HepG2 (cell line): ENCODE measurements around the gene TGFBR1. TPM values are rescaled to one million over a fixed set of nuclear protein-coding genes. Genes with fewer than 3 reads are reported as not detected.

Source experiments
- CCDC6 ChIP-seq: sonication (generic); formaldehyde crosslinking; IDR thresholded peaks from 2 replicates; pipeline ENCODE4 v1.8.1; 2022; ENCODE audit warnings: mild to moderate bottlenecking, missing genetic modification reagents, moderate library complexity
- ELK4 ChIP-seq: sonication (generic); formaldehyde crosslinking; IDR thresholded peaks from 2 replicates; pipeline ENCODE4 v1.9.0; 2021; ENCODE audit warnings: missing genetic modification reagents, borderline replicate concordance
- FOXP1 ChIP-seq, 2 experiments: fragments of 450-650 bp in 1 of 2; IDR thresholded peaks; 2 replicates each; pipeline ENCODE4 v1.6.1; 2017 to 2018; ENCODE audit warnings: antibody characterized with exemption in 1 of 2
- HNRNPUL1 ChIP-seq: fragments of 200-400 bp; formaldehyde crosslinking; IDR thresholded peaks from 2 replicates; pipeline ENCODE4 v1.6.1; 2017; ENCODE audit warnings: low read depth, mild to moderate bottlenecking, low read length, moderate library complexity
- HOXA7 ChIP-seq: sonication (generic); formaldehyde crosslinking; IDR thresholded peaks from 2 replicates; pipeline ENCODE4 v1.8.1; 2022; ENCODE audit warnings: mild to moderate bottlenecking, missing genetic modification reagents, moderate library complexity
- KLF11 ChIP-seq: IDR thresholded peaks from 2 replicates; pipeline ENCODE4 v1.6.1; 2016; ENCODE audit warnings: missing compliant biosample characterization
- MAFK ChIP-seq, 2 experiments: IDR thresholded peaks in 1 of 2; conservative IDR thresholded peaks in 1 of 2; 2 replicates each; pipeline ENCODE4 v1.6.1; 2011; ENCODE audit warnings: improper control_type of control experiment in 2 of 2, low read length in 2 of 2
- NPAS2 ChIP-seq: sonication (generic); formaldehyde crosslinking; IDR thresholded peaks from 2 replicates; pipeline ENCODE4 v1.8.0; 2022; ENCODE audit warnings: mild to moderate bottlenecking, missing genetic modification reagents, borderline replicate concordance
- PRDM15 ChIP-seq: sonication (generic); formaldehyde crosslinking; IDR thresholded peaks from 2 replicates; pipeline ENCODE4 v1.4.0; 2020; ENCODE audit warnings: missing genetic modification reagents
- PREB ChIP-seq: sonication (generic); formaldehyde crosslinking; IDR thresholded peaks from 2 replicates; pipeline ENCODE4 v1.4.0; 2020; ENCODE audit warnings: missing genetic modification reagents
- RBM22 ChIP-seq: fragments of 200-400 bp; formaldehyde crosslinking; optimal IDR thresholded peaks from 2 replicates; pipeline ENCODE3; 2017; ENCODE audit warnings: mild to moderate bottlenecking, low read length, moderate library complexity
- RFX5 ChIP-seq: IDR thresholded peaks from 2 replicates; pipeline ENCODE4 v1.6.1; 2011; ENCODE audit warnings: low read depth, low read length, improper control_type of control experiment
- SATB2 ChIP-seq: sonication (generic); formaldehyde crosslinking; IDR thresholded peaks from 2 replicates; pipeline ENCODE4 v1.5.0; 2020; ENCODE audit warnings: missing genetic modification reagents
- SIX1 ChIP-seq: sonication (generic); formaldehyde crosslinking; IDR thresholded peaks from 2 replicates; pipeline ENCODE4 v1.4.0; 2020; ENCODE audit warnings: missing genetic modification reagents, borderline replicate concordance
- SP2 ChIP-seq: sonication (generic); formaldehyde crosslinking; IDR thresholded peaks from 2 replicates; pipeline ENCODE4 v1.5.1; 2020; ENCODE audit warnings: mild to moderate bottlenecking, missing genetic modification reagents
- TBP ChIP-seq: sonication (generic); formaldehyde crosslinking; IDR thresholded peaks from 2 replicates; pipeline ENCODE4 v1.5.0; 2020; ENCODE audit warnings: missing genetic modification reagents
- ZKSCAN1 ChIP-seq: fragments of 150-350 bp; IDR thresholded peaks from 2 replicates; pipeline ENCODE4 v1.6.1; 2014; ENCODE audit warnings: low read length
- ZMAT5 ChIP-seq: sonication (generic); formaldehyde crosslinking; IDR thresholded peaks from 2 replicates; pipeline ENCODE4 v1.5.0; 2020; ENCODE audit warnings: mild to moderate bottlenecking, low read depth, missing genetic modification reagents, borderline replicate concordance
- ZNF101 ChIP-seq: sonication (generic); formaldehyde crosslinking; IDR thresholded peaks from 2 replicates; pipeline ENCODE4 v1.4.0; 2020; ENCODE audit warnings: mild to moderate bottlenecking, low read depth, missing genetic modification reagents, borderline replicate concordance
- ZNF383 ChIP-seq: sonication (generic); formaldehyde crosslinking; IDR thresholded peaks from 2 replicates; pipeline ENCODE4 v1.4.0; 2020; ENCODE audit warnings: missing genetic modification reagents, mild to moderate bottlenecking, borderline replicate concordance
- ZNF740 ChIP-seq: sonication (generic); formaldehyde crosslinking; IDR thresholded peaks from 2 replicates; pipeline ENCODE4 v1.4.0; 2020; ENCODE audit warnings: missing genetic modification reagents
- ZSCAN20 ChIP-seq: sonication (generic); formaldehyde crosslinking; IDR thresholded peaks from 2 replicates; pipeline ENCODE4 v1.4.0; 2020; ENCODE audit warnings: missing genetic modification reagents, mild to moderate bottlenecking, borderline replicate concordance
- polyA plus RNA-seq, 8 experiments: library from polyadenylated mRNA; depleted of rRNA in 3 of 8; stranded (reverse) in 7 of 8; unstranded in 1 of 8; fragments of >200 nt; fragmentation: Illumina TruSeq in 4 of 8; extraction: Trizol in 4 of 8; gene quantifications; 2 replicates each; pipeline versions ENCODE4 v1.2.1 to v1.2.3, GENCODE V29; 2011 to 2016; ENCODE audit warnings: low read depth in 4 of 8, missing spikeins in 1 of 8, mixed read lengths in 1 of 8; ENCODE audit not compliant: insufficient read depth in 1 of 8
- total RNA-seq, 5 experiments: library from RNA; depleted of rRNA; stranded (reverse); fragments of >200 nt; fragmentation: Illumina TruSeq; extraction: Trizol; gene quantifications; 2 replicates each; pipeline ENCODE4 v1.2.3, GENCODE V29; 2016; ENCODE audit warnings: low read depth in 1 of 5

Gene TGFBR1
- total and polyA plus RNA-seq, 2 of the 13 experiments (the other 11 are each of a cell fraction or from before 2014, with no cell fraction given), result 16.8 to 23.9 TPM

- TF ChIP-seq ZMAT5 (no peak), SATB2 (CRISPR knock-in tag) (no peak), SIX1 (CRISPR knock-in tag) (peak; percentile 69; the same call in 1 of the 2 replicates), ZNF740 (CRISPR knock-in tag) (no peak), SP2 (no peak), RFX5 (no peak), ZNF101 (CRISPR knock-in tag) (no peak), TBP (CRISPR knock-in tag) (no peak), HNRNPUL1 (no peak), ZSCAN20 (CRISPR knock-in tag) (no peak), KLF11 (CRISPR knock-in tag) (no peak), ZKSCAN1 (no peak), PRDM15 (CRISPR knock-in tag) (no peak), HOXA7 (no peak), ELK4 (no peak), CCDC6 (no peak), FOXP1 (IDR thresholded peaks at IDR 0.05) (no peak), FOXP1 (CRISPR knock-in tag; IDR thresholded peaks at IDR 0.05) (peak; percentile 70), MAFK (conservative IDR thresholded peaks at IDR 0.05 in 1 of 2, IDR thresholded peaks at IDR 0.05 in 1 of 2; ENCODE audit: low read length in 2 of 2) (no peak), RBM22 (no peak), ZNF383 (CRISPR knock-in tag) (no peak), NPAS2 (CRISPR knock-in tag) (no peak), PREB (CRISPR knock-in tag) (no peak)
Observed at GRCh38 chr9:99172124-99173091, 67.5 kb downstream of the TGFBR1 start (continued).
